Upper lobe of left lung (tissue), 4 donors: ENCODE data around the gene CHMP5.

ENCODE experiments used
- EP300 ChIP-seq, 4 donors: sonication (generic); formaldehyde crosslinking; IDR thresholded peaks; one replicate each; pipeline ENCODE4 v1.5.1; 2017; ENCODE audit warnings: antibody characterized with exemption in 4 of 4, control low read depth in 2 of 4
- POLR2A ChIP-seq, 4 donors: fragments of 450-650 bp; IDR thresholded peaks; one replicate each; pipeline ENCODE4 v1.5.1; 2016 to 2017; ENCODE audit warnings: antibody characterized with exemption in 4 of 4, mild to moderate bottlenecking in 2 of 4
- POLR2AphosphoS5 ChIP-seq, 2 donors: sonication (generic); formaldehyde crosslinking; IDR thresholded peaks; one replicate each; pipeline ENCODE4 v1.5.1; 2017; ENCODE audit warnings: antibody characterized with exemption in 2 of 2
- TF ChIP-seq, protein P1 (sequence below), 6 experiments: fragments of 450-650 bp in 4 of 6; fragments of 200-600 bp in 2 of 6; sonication (generic) in 2 of 6; IDR thresholded peaks; one replicate each; pipeline ENCODE4 v1.5.1; 2016 to 2019; ENCODE audit warnings: antibody characterized with exemption in 6 of 6

- TF ChIP-seq, protein P1, sequence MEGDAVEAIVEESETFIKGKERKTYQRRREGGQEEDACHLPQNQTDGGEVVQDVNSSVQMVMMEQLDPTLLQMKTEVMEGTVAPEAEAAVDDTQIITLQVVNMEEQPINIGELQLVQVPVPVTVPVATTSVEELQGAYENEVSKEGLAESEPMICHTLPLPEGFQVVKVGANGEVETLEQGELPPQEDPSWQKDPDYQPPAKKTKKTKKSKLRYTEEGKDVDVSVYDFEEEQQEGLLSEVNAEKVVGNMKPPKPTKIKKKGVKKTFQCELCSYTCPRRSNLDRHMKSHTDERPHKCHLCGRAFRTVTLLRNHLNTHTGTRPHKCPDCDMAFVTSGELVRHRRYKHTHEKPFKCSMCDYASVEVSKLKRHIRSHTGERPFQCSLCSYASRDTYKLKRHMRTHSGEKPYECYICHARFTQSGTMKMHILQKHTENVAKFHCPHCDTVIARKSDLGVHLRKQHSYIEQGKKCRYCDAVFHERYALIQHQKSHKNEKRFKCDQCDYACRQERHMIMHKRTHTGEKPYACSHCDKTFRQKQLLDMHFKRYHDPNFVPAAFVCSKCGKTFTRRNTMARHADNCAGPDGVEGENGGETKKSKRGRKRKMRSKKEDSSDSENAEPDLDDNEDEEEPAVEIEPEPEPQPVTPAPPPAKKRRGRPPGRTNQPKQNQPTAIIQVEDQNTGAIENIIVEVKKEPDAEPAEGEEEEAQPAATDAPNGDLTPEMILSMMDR (IDR thresholded peaks at IDR 0.05): no peak
- TF ChIP-seq POLR2A (IDR thresholded peaks at IDR 0.05) (no peak), POLR2AphosphoS5 (IDR thresholded peaks at IDR 0.05) (no peak), EP300 (IDR thresholded peaks at IDR 0.05) (no peak)
Measured at GRCh38 chr9:33320230-33320567, 55.4 kb downstream of the CHMP5 start.
